Measurements from ENCODE around the gene ABTB2.

GRCh38 chr11:34354782-34355181 is 3.0 kb downstream of the ABTB2 start:
- TF ChIP-seq SIN3A (IDR thresholded peaks at IDR 0.05; ENCODE audit: low read depth, low read length) (no peak), ZNF24 (IDR thresholded peaks at IDR 0.05) (no peak), ZNF274 (IDR thresholded peaks at IDR 0.05; ENCODE audit: insufficient read depth, insufficient read length) (no peak), EP300 (IDR thresholded peaks at IDR 0.05; ENCODE audit: borderline replicate concordance in 1 of 2, control insufficient read depth in 1 of 2, low read depth in 2 of 2, low read length in 2 of 2) (no peak), JUND (IDR thresholded peaks at IDR 0.05; ENCODE audit: low read depth, low read length) (no peak), POLR2A (IDR thresholded peaks at IDR 0.05; ENCODE audit: low read depth, low read length) (no peak), SIX5 (IDR thresholded peaks at IDR 0.05; ENCODE audit: low read depth, low read length, severe bottlenecking) (no peak), CHD1 (IDR thresholded peaks at IDR 0.05; ENCODE audit: low read depth, low read length) (no peak)
- TF ChIP-seq, protein P1, sequence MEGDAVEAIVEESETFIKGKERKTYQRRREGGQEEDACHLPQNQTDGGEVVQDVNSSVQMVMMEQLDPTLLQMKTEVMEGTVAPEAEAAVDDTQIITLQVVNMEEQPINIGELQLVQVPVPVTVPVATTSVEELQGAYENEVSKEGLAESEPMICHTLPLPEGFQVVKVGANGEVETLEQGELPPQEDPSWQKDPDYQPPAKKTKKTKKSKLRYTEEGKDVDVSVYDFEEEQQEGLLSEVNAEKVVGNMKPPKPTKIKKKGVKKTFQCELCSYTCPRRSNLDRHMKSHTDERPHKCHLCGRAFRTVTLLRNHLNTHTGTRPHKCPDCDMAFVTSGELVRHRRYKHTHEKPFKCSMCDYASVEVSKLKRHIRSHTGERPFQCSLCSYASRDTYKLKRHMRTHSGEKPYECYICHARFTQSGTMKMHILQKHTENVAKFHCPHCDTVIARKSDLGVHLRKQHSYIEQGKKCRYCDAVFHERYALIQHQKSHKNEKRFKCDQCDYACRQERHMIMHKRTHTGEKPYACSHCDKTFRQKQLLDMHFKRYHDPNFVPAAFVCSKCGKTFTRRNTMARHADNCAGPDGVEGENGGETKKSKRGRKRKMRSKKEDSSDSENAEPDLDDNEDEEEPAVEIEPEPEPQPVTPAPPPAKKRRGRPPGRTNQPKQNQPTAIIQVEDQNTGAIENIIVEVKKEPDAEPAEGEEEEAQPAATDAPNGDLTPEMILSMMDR (IDR thresholded peaks at IDR 0.05 in 2 of 3, conservative IDR thresholded peaks at IDR 0.05 in 1 of 3; ENCODE audit: control insufficient read depth in 2 of 3, extremely low read depth in 1 of 3, insufficient read depth in 1 of 3, low read depth in 3 of 3, low read length in 3 of 3), result no peak
- TF ChIP-seq, protein P2, sequence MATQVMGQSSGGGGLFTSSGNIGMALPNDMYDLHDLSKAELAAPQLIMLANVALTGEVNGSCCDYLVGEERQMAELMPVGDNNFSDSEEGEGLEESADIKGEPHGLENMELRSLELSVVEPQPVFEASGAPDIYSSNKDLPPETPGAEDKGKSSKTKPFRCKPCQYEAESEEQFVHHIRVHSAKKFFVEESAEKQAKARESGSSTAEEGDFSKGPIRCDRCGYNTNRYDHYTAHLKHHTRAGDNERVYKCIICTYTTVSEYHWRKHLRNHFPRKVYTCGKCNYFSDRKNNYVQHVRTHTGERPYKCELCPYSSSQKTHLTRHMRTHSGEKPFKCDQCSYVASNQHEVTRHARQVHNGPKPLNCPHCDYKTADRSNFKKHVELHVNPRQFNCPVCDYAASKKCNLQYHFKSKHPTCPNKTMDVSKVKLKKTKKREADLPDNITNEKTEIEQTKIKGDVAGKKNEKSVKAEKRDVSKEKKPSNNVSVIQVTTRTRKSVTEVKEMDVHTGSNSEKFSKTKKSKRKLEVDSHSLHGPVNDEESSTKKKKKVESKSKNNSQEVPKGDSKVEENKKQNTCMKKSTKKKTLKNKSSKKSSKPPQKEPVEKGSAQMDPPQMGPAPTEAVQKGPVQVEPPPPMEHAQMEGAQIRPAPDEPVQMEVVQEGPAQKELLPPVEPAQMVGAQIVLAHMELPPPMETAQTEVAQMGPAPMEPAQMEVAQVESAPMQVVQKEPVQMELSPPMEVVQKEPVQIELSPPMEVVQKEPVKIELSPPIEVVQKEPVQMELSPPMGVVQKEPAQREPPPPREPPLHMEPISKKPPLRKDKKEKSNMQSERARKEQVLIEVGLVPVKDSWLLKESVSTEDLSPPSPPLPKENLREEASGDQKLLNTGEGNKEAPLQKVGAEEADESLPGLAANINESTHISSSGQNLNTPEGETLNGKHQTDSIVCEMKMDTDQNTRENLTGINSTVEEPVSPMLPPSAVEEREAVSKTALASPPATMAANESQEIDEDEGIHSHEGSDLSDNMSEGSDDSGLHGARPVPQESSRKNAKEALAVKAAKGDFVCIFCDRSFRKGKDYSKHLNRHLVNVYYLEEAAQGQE (IDR thresholded peaks at IDR 0.05; ENCODE audit: low read depth, low read length), result no peak
